Stimulated activated CD4-positive, alpha-beta T cell treated with anti-CD3 and anti-CD28 coated beads, Interleukin-12 subunit alpha, Interleukin-12 subunit beta, amount 100 ng/mL, for 24 hours (primary cell): ENCODE results near the gene BICD1.

ENCODE experiments used
- DNase-seq, 2 experiments: peaks; one replicate each; pipeline ENCODE4 v3.0.0-alpha.2; 2020; ENCODE audit warnings: low read depth in 2 of 2

The BICD1 gene

GRCh38 chr12:32343496-32343895, 236.8 kb downstream of the BICD1 start:
- DNase-seq: no peak

GRCh38 chr12:32344047-32344446, 237.4 kb downstream of the BICD1 start:
- no peak for DNase-seq

DNA sequence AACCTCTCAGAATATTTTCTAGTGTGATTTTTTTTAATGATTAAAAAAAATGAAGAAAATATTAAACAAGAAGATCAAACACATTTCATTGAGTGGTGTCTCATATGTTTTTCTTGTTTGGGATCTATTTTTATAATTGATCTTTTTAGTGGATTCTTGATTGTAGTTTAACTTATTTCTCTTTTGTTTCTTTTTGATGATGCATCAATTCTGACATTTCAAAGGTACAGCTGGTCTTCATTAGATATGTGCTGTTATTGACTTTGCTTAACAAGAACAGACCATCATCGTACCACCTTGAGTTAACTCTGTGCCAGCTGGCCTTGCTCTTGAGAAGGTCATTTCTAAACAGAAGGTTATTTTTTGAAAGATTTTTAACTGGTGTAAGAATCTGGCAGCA, 246.9 kb downstream of the BICD1 start:
- no peak for DNase-seq

DNA sequence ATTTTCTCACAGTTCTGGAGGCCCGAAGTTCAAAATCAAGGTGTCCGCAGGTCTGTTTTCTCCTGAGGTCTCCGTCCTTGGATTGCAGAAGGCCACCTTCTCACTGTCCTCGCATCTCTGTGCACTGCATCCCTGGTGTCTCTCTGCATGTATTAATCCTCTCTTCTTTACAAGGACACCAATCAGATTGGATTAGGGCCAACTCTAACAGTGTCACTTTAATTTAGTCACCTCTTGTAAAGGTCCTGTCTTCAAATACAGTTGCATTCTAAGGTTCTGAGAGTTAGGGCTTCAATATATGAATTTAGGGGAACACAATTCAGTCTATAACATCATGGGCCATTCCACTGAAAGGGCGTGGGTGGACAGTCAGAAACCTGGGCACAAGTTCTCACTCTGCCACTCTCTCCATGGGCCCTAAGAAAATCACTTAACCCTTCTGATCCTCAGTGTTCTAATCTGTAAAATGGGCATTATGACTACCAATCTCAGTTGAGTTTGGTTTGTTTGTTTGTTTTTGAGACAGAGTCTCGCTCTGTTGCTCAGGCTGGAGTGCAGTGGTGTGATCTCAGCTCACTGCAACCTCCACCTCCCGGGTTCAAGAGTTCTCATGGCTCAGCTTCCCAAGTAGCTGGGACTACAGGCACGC, 251.1 kb downstream of the BICD1 start:
- no peak for DNase-seq

DNA sequence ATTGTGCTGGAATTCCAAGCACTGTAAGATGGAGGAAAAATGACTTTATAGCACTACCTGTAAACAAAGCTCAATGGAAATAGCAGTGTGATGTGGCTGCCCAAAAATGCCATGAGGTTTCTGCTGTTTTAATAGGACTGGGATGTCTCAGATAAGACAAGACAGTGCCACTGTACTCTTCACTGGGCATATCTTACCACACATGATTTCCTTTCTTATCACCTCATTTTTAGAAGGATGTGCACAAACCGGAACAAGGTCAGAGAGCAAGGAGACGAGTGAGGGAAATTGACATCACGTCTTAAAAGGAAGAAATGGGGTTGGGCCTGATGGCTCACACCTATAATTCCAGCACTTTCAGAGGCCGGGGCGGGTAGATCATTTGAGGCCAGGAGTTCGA, 254.3 kb downstream of the BICD1 start:
- no peak for DNase-seq

DNA sequence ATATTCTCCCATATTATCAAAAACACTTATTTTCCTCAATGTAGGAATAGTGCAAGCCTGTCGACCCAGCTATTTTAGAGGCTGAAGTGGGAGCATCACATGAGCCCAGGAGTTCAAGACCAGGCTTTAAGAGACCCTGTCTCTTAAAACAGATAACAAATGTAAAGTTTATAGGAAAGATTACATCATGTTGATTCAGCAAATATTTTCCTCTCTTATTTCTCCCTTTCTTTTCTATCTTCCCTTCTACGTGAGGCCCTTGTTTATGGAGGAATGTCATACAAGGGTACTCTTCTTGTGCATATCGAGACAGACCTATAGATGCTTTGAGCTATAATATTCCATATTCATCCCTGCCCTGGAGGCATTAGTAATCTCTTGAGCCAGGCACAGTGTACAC, 256.2 kb downstream of the BICD1 start:
- DNase-seq: no peak

DNA sequence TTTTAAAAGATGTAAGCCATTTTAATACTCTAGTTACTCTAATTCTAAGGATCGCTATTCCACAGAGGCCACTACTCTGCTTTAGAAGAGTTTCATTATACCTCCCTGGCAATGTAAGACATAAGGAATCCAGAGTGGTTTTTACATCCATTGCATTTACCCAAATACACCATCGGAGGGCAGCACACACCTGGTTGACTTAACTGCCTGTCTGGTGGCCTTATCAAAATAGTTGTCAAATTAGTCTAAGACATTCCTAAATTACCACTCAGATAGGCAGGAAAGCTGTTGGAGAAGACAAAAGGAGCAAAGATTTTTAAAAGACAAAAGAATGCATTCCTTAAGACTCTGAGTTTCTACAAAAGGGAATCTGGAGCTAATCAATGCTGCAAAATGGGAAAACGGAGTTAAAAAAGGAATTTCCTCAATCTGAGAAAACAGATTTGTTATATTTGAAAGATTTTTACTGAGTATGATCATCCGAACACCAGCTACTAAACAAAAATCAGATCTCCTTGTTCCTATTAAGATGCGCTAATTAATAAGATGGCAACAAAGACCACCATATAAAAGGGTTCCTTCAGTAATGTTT, 258.9 kb downstream of the BICD1 start:
- peak in 1 of 2 experiments; percentile 17 for DNase-seq

GRCh38 chr12:32366714-32367113, 260.1 kb downstream of the BICD1 start:
- DNase-seq: no peak

- DNase-seq: no peak
These were observed 260.7 kb downstream of the BICD1 start for GRCh38 chr12:32367381-32367780.

DNA sequence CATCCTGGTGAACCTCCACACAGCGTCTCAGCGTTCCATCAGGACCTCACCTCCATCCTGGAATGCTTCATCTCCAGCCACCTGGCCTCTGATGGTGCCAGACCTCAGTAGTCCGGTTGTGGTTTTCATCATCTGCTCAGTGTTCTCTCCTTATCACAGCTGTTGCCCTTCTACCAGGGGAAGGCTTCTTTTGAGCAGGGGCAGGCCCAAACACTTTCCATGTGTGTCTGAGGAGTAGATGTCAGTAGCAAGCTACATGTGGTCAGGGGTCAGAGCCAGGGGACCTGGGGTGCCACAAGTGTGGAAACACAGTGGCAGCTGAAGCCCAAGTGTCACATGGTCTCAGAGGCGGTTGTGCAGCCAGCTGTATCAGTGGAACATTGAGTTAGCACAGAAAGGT, 262.6 kb downstream of the BICD1 start:
- DNase-seq: no peak

DNA sequence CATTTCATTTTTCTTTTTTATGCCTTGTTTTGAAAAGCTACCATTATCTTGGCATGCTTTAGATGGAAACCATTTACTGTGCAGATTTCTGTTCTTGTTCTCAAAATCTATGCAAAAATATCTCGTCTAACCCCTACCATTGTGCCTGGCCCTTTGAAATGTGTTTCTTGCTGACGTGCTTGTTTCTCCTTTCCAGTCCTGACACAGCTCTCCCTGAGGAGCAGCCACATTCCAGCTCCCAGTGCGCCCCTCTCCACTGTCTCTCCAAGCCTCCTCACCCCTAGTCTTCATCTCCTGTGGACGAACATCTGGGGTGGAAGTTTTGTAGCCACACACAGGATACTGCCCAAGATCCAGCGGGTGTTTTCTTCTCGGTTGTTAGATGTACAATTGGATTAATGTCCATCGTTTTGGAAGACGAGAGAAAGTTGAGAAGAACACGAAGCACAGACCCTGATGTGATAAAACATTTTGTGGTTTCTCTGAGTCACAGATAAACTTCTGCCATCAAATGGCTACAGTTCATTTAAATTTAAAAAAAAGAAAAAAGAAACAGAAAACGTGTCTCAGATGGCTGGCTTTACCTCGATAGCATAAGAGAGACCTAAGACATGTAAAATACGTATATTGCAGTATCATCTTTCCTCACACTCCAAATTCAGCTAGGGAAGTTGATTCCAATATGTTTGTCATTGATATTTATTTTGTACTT, 270.9 kb downstream of the BICD1 start:
- DNase-seq: no peak

DNA sequence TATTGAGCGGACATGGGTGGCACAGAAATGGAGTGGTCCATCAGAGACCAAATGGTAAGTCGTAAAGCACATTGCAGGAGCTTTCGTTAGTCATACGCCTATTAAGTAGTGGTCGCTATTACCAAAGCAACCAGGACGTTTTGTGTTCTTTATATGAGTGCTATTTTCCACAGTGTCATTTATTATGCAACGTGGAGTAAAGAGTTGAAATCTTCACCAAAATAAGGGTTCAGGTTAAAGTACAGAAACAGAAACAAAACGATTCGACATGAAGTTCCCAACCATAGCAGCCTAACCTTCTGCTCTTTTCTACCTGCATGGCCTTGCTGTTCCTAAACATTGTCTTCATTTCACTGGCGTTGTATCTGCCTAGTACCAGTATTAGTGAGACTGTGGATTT, 272.6 kb downstream of the BICD1 start:
- no peak for DNase-seq

GRCh38 chr12:32379667-32380066, 273.0 kb downstream of the BICD1 start:
- DNase-seq: no peak

GRCh38 chr12:32382226-32382625, 275.6 kb downstream of the BICD1 start:
- DNase-seq: no peak

- no peak for DNase-seq
These were observed 284.0 kb downstream of the BICD1 start for GRCh38 chr12:32390572-32391219.

GRCh38 chr12:32395026-32395425, 288.4 kb downstream of the BICD1 start:
- DNase-seq: no peak

- DNase-seq: no peak
These were observed 291.0 kb downstream of the BICD1 start for GRCh38 chr12:32397696-32398095.

DNA sequence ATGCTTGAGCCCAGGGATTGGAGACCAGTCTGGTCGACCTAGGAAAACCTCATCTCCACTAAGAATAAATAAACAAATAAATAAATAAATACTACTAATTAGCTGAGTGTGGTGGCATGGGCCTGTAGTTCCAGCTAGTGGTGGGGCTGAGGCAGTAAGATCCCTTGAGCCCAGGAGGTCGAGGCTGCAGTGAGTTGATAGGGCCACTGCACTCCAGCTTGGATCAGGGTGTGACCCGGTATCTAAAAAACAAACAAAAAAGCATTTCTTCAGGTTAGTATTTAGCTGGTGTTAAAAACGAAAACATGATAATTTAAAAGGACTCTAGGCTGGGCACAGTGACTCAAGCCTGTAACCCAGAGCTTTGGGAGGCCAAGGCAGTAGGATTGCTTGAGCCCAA, 291.5 kb downstream of the BICD1 start:
- no peak for DNase-seq

GRCh38 chr12:32398816-32399369, 292.2 kb downstream of the BICD1 start:
- DNase-seq: no peak

DNA sequence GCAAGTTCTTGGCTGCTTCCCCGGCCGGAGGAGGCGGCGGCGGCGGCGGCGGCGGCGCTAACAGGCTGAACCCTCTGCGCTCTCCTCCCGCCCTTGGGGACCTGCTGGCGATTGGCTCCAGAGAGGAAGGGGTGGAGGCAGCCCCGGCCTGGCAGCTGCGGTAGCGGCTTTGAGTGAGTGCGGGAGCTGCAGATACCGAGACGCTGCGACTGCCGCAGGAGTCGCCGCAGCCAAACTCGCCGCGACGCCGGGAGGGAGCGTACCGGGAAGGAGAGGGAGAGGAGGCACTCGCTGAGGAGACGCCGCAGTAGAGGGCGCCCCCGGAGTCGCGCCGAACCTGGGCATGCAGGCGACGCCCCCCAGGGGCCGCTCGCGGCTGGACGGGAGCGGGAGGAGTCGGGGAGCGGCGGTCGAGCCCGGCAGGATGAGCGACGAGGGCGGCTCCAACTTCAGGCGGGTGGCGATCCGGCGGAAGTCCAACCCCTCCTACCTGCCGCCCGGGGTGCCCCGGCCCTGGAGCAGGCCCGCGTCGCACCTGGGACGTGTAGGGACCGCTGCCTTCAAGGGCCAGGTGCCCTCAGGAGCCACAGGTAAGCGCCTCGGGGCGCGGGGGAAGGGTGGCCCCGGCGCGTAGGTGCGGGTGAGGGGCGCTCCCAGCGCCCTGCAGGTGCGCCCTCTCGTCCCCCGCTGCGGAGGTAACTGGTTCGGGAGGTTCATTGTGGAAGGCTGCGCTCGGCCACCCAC, 292.9 kb downstream of the BICD1 start, which contains the start of gene FGD4:
Gene FGD4 (plus strand): TSS at position 189 of the 744 bp plus-strand sequence.
- DNase-seq: peak; percentile 20 to 47

GRCh38 chr12:32400114-32400672, 293.5 kb downstream of the BICD1 start:
- no peak for DNase-seq
